GM19463 (cell line): ENCODE data around the gene DMKN.
"Not testable (repeated sequence)": the region's sequence is repeated elsewhere in the genome, so short reads cannot be mapped to it uniquely, and the experiment has no call there.

Experiments
- ATAC-seq: cut with Tn5 transposase; IDR thresholded peaks from one replicate; pipeline ENCODE4 v1.9.1; 2021; ENCODE audit warnings: mild to moderate bottlenecking, moderate library complexity; ENCODE audit not compliant: unreplicated experiment

Gene DMKN

DNA sequence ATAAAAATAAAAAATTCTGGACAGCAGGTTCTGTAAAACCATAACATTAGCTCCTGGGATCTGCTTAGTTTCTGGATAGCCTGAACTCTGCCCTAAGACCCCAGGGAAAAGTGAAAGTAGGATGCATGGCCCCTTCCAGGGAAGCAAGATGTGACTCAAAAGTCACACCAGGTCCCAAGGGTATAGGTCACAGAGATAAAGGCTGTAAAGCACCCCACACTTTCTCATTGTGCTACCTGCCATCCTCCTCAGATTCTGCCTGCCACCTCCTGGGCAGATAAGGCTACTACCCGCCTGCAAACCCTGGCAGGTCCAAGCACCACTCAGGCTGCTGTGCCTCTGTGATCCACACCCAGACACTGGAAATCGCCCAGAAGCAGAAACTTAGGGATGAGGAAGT is 44.8 kb downstream of the DMKN start:
- ATAC-seq: peak; percentile 70

DNA sequence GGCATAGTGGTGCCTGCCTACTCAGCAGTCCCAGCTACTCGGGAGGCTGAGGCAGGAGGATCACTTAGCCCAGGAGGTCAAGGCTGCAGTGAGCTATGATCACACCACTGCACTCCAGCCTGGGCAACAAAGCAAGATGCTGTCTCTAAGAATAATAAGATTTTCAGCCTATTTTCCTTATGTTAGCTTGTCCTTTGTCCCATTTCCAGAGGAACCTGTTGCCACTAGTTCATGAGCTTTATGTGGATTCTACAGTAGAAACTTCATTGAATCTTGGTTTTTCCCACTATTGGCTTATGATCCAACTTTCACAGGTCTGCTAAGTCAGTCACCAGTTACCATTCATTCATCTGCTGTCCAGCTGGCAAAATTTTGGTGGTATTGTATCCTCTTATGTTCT is 47.2 kb downstream of the DMKN start:
- no peak for ATAC-seq

DNA sequence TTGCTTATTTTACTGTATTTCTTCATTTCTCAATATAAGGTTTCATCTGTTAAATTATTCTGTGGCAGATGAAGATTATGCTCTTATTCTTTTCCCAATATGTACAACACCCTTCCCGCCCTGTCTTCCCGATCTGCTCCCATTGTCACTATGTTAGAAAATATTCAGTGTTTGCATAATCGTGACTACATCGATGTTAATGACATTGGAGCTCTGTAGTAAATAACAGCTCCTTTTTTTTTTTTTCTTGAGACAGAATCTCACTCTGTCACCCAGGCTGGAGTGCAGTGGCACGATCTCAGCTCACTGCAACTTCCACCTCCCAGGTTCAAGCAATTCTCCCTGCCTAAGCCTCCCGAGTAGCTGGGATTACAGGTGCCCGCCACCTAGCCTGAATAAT is 50.5 kb downstream of the DMKN start:
- ATAC-seq: not testable (repeated sequence)

DNA sequence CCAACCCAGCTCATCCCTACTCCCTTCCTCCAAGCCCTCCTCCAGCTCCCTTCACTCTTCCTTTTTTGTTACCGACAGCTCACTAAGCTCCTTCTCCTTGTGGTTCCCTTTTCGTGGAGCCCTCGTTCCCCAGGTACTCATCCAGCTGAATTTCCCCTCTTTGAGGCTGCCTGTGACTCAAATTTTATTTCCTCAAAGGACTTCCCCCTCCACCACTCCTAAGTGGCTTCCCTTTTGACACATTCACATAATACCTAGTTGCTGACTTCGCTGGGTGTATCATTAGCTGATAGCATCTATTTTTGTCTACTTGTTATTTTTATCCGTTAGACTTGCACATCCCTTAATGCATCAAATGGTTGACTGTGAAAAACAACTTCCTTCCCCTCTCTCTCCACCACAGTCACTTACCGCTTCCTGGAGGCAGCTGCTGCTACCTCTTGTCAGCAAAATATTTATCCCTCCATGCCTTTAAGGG is 50.9 kb downstream of the DMKN start:
- peak; percentile 46 for ATAC-seq

DNA sequence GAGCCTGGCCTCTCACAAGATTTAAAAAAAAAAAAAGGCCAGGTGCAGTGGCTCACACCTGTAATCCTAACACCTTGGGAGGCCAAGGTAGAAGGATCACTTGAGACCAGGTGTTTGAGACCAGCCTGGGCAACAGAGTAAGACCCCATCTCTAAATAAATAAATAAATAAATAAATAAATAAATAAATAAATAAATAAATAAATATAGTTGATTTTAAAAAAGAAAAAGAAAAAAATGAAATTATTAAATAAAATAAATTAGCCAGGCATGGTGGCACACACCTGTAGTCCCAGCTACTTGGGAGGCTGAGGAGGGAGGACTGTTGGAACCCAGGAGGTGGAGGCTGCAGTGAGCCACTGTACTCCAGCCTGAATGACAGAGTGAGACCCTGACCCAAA is 51.7 kb downstream of the DMKN start:
- not testable (repeated sequence) for ATAC-seq

DNA sequence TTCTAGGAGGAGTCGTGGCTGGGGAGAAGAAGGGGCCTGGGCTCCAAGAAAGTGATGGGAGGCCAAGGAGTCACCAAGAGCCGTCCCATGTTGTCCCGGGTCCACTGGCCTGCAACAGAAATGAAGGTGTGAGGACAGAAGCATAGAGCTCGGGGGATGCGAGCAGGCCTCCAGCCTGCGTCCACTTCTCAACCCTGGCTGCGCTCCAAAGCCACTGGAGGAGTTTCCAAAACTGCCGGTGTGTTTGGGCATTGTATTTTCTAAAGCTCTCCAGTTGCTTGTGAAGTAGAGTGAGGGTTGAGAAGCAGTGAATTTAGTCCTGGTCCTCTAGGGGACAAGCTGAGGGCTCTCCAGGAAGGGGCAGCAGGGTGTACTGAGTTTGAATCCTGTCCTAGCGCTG is 52.4 kb downstream of the DMKN start:
- no peak for ATAC-seq

DNA sequence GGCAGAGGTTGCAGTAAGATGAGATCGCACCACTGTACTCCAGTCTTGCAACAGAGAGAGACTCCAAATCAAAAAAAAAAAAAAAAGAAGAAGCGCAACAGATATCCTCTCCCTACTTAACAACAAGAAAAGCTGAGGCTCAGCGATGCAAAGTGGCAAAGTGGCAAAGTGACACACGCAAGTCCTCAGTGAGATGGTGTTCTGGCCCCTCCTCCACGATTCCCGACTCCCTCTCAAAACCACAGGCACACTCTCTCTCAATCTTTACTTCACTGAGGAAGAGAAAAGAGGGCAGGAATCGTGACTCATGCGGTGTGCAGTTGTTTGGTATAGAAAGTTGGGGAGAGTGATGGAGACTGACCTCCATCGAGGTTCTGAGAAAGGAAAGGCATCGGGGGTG is 52.8 kb downstream of the DMKN start:
- no peak for ATAC-seq

DNA sequence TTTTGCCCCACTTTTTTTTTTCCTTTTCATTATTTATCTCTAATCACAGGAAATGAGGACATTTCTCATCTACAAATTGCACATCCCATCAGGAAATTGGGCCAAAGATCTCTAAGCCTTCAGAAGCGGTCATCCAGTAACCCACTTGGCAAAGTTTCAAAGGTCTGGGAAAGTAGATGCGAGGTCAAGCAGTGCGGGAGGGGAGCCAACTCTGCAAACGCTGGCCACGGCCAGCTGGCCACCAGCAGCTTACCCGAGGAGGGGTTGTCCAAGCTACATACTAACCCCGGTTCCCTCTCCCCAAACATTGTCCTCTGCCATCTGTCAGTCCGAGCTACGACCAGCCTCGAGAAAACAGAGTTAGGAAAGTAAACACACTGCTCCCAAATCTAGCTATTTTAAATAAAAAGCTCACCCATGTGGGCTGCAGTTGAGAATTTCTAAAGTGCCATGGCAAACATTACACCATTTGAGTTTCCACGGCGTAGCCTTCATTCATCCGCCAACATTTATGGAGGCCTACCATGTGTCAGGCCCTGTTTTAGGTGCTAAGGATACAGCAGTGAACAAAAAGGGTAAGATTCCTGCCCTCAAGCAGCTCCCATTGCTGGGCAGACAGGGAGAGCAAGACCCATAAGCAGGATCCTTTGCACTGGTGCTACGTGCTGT is 53.9 kb downstream of the DMKN start:
- ATAC-seq: no peak

DNA sequence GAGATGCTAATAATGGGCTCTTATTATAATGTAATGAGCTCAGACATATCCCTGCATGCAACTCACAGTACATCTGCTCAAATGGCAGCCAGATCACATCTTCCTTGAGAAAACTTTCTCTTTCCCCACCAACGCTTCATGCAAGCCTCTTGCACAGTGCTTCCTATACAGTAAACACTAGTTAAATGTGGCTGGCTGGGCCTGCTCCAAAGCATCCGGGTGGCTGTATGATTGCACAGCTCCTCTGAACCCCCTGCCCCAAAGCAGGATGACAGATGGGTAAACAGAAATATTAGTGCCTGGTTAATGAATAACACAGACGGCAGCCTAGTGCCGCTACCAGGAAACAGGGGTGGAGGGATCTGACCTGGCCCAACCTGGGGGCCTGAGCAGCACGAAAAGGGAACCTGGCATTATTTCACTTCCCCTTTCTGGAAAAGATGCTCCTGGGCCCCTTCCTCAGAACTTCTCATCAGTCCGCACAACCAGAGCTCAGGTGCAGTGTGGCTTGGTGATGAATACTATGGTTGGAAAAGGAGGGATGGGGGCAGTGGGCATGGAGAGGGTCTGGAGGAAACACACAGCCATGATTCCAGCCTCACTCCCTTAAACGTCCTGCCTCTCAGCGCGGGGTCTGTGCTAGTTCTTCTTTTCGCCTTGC is 54.6 kb downstream of the DMKN start:
- ATAC-seq: peak; percentile 64

DNA sequence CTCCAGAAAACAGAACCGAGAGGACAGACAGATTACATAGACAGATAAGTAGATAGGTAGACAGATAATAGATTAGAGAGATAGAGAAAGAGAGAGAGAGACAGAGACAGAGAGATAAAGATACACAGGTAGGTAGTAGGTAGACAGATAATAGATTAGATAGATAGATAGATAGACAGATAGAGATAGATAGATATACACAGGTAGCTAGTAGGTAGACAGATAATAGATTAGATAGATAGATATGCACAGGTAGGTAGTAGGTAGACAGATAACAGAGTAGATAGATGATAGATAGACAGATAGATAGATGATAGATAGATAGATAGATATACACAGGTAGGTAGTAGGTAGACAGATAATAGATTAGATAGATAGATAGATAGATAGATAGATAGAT is 55.3 kb downstream of the DMKN start:
- no peak for ATAC-seq

DNA sequence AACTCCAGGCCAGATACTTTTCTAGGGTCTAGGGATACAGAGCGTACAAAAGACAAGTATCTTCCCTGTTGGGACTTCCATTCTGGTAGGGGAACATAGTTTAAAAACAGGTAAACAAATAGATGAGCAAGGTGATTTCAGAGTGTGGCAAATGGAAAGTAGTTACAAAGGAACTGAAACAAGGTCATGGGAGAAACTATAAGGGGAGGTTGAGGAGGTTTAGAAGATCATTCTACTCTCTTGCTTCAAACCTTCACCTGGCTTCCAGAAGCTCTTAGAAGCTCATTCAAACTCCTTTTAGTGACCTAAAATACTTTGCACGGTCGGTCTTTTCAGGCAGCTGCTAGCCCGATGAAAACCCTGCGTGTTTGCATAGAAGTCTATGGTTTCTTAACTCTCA is 56.3 kb downstream of the DMKN start:
- ATAC-seq: no peak

DNA sequence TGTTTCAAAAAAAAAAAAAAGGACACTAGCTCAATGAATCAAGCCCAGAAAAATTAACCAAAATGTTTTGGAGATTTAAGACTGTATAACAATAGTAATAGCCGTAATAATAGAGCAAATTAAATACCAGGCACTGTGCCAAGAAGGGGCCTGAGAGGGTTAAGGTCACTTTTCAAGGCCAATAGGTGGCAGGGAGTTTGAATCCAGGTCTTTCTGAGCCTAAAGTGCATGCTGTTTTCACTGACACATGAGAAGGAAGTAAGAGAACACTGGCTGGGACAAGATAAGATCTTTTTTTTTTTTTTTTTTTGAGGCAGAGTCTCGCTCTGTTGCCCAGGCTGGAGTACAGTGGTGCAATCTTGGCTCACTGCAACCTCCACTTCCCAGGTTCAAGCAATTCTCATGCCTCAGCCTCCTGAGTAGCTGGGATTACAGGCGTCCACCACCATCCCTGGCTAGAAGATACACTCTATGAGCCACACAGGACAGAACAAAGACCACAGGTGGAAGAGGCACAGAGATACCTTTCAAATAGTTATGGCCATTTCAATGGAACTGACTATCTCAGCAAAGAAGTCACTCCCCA is 57.7 kb downstream of the DMKN start:
- ATAC-seq: no peak

DNA sequence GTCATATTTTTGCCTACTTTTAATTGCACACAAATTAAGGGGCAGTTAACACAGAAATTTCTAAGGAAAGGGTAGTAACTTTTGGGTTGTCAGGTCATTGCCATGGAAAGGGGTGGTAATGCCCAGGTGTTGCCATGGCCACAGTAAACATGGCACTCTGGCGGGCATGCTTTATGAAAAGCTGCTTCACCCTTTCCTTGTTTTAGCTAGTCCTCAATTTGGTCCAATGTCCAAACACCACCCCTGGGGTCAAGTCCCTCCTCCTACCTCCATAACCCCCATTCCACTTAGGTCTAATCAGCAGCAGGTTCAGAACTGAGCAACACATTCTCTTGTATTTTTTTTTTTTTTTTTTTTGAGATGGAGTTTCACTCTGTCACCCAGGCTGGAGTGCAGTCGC is 58.8 kb downstream of the DMKN start:
- ATAC-seq: no peak

DNA sequence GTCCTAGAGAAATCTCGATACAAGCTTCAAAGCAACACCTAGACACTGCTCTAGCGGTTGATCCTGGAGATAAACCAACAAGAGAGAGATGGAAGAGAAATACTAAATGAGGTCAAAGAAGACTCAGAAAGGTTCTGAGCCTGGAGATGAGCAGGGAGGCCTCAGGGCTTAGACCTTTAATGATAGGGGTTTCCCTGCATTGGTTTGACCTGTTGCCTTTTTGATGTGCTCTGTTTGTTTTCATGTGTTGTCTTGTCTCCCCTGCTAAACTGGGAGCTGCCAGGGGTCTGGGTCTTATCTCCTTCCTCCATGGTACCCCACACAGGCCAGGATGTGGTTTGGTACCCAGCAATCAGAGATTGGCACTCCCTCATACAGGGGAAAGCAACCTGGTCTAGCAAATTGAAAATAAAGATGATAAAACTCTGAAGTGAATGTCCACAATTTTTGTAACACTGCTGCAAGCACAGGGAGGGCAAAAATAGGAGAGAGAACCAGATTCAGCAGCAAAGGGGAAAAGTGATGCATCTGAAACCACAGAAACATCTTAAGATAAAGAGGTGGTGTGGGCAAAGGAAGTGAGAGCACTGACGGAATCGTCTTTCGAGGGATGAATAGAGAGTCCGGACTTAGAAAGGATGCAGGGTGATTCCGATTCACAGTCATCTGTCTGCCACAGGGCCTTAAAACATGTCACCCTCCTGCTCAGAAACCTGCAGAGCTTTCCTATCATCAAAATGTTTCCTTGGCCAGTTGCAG is 61.9 kb downstream of the DMKN start:
- peak; percentile 51 for ATAC-seq

DNA sequence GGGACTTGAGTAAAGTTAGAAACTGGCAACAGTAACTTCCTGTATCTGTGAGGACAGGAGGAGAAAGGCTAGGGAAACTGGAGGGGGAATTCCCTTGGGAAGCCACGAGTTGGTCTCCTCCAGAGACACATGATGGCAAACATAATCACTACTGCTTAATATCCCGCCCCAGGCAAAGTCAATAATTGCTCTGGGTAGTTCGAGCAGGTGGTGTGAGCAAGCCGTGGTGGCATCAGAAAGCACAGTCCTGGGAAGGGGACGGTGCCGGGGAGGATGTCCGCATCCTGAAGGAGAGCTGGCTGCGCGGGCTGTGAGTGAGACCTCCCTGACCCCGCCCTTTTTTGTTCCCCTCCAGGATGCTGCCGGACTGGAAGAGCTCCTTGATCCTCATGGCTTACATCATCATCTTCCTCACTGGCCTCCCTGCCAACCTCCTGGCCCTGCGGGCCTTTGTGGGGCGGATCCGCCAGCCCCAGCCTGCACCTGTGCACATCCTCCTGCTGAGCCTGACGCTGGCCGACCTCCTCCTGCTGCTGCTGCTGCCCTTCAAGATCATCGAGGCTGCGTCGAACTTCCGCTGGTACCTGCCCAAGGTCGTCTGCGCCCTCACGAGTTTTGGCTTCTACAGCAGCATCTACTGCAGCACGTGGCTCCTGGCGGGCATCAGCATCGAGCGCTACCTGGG is 63.9 kb downstream of the DMKN start:
- no peak for ATAC-seq

DNA sequence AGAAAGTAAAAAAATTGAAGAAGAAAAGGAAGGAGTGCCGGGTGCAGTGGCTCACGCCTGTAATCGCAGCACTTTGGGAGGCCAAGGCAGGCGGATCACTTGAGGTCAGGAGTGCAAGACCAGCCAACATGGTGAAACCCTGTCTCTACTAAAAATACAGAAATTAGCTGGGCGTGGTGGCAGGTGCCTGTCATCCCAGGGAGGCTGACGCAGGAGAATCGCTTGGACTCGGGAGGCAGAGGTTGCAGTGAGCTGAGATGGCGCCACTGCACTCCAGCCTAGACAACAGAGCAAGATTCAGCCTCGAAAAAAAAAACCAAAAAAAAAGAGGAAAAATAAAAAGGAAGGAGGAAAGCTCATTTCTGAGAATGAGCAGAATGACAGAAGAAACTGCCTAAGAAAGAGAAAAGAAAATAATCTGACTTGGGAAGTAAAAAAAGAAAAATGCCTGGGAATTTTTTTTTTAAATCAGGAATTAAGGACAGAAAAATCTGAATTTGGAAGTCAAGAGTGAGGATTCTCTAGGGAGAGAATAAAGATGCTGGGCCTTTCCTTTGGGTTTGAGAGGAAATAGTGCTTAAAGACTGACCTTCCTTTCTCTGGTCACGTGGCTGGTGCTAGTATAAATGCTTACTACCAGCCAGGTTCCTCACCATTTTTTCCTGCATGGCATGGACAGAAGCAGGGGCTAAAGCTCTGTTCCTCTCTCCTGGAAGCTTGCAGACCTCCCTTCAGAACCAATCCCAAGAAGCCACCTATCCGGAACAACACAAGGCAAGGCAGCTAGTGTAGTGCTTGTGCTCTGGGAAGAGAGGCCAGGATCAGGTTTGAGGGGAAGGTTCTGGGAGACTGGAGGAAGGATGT is 65.6 kb downstream of the DMKN start, which contains the start of gene FFAR2:
Gene FFAR2, plus strand, starts transcription at position 652 of the 864 bp plus-strand sequence. CDS start 1,458 bp downstream, outside the sequence.
- ATAC-seq: no peak
